Measurements from ENCODE around the gene PNMT. TPM values are rescaled to one million over a fixed set of nuclear protein-coding genes. Genes with fewer than 3 reads are reported as not detected.

Gene PNMT
- total and polyA plus RNA-seq, 2 of the 8 experiments (the other 6 are each of a cell fraction or from before 2014, with no cell fraction given) = 5.6 to 10.9 TPM

DNA sequence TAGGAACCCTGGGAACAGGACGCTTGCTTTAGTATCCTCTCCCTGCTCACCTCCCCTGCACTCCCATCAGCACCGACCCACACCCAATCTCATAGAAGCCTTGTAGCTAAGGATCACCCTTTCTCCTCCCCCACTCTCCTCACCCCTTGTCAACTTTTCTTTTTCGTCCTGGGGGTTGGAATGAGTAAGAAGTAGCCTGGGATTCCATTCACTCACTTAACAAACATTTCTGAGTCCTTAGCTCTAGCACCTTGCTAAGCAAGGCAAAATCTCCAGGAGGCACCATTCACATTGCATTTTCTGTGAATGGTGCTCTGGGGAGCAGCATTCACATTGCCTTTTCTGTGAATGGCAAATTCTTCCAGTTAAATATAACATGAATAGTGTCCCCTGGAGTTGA lies 20.7 kb downstream of the PNMT start:
- peak overlapping the region; percentile 71 for H4K91ac ChIP-seq (replicated peaks; ENCODE audit: insufficient read length, low read length)
- DNase-seq (ENCODE audit: low read depth in 1 of 2, low spot score in 2 of 2) (peak; percentile 52 to 73), FAIRE-seq (peak; percentile 65)
- ChIA-PET POLR2A (ENCODE audit: partially characterized antibody) (interaction anchor here (0.6 to 38.1 kb wide), 19 partner anchors 2 to 424 kb away, joined by 3 to 708 read pairs (median 5); partner anchors contain the start of genes ERBB2, MIEN1, PGAP3 and PNMT), CTCF (ENCODE audit: partially characterized antibody) (interaction anchor here (1.1 to 52.4 kb wide), 8 partner anchors 10 to 55 kb away, joined by 3 to 1885 read pairs (median 8); partner anchors contain the start of genes ERBB2, MIEN1, PNMT and PPP1R1B)
- H3K9me3 ChIP-seq (ENCODE audit: insufficient read depth in 2 of 2, low read depth in 1 of 2, low read length in 1 of 2) = no peaks in the 10 kb centered on the region
- H2BK15ac ChIP-seq (ENCODE audit: low read length) = no peak overlapping the region
- H3K56ac ChIP-seq (replicated peaks; ENCODE audit: insufficient read length, low read depth, low read length) = peak overlapping the region; percentile 94
- peak overlapping the region; percentile 99 for H3K18ac ChIP-seq (ENCODE audit: extremely low read depth, low read length)
- H3K79me1 ChIP-seq (ENCODE audit: low read depth, low read length) = 0 out of 2 replicates have a peak, but pooled peaks cover 2% of the 10 kb centered on the region
- peak overlapping the region; percentile 97 for H3K27ac ChIP-seq (ENCODE audit: low read depth, low read length)
- H2AFZ ChIP-seq (ENCODE audit: low read length) = no peak overlapping the region
- 0% methylated on average over 3 of the region's 3 CpGs; no CpG with 5 or more reads in 1 of the 2 experiments for WGBS, 2 experiments (ENCODE audit: extremely low coverage in 1 of 2, insufficient coverage in 1 of 2, insufficient read length in 1 of 2, insufficient replicate concordance in 2 of 2, low coverage in 1 of 2, low lambda C conversion rate in 2 of 2, missing lambda C conversion rate in 1 of 2)
- no peak overlapping the region for H3K23ac ChIP-seq (ENCODE audit: insufficient read length)
- peak overlapping the region; percentile 99 for H3K4ac ChIP-seq (replicated peaks; ENCODE audit: insufficient read length, low read depth, low read length)
- peak overlapping the region; percentile 93 to 98 for H3K4me2 ChIP-seq (ENCODE audit: insufficient read depth in 1 of 2, low read depth in 2 of 2, low read length in 2 of 2)
- H3K79me2 ChIP-seq (ENCODE audit: control insufficient read depth in 1 of 2, insufficient read depth in 2 of 2, low read length in 2 of 2) = peaks cover 0 to 4% of the 10 kb centered on the region in 2 experiments; a peak in 1 of 4 replicates
- H3K4me3 ChIP-seq (ENCODE audit: extremely low read depth in 1 of 4, insufficient read depth in 2 of 4, low read depth in 3 of 4, low read length in 4 of 4) = peak overlapping the region; percentile 75 to 84 (median 80); a peak in 7 of 8 replicates
- peaks cover 12% of the 10 kb centered on the region for H3K23me2 ChIP-seq (ENCODE audit: low read depth, low read length)
- H4K8ac ChIP-seq (ENCODE audit: extremely low read depth, insufficient read depth, low read length) = no peak overlapping the region
- H4K5ac ChIP-seq (ENCODE audit: insufficient read length, low read depth, low read length) = no peak overlapping the region
- H3K36me3 ChIP-seq (ENCODE audit: control insufficient read depth in 2 of 4, insufficient read depth in 4 of 4, low read length in 3 of 4) = peaks cover 0 to 3% (median 0%) of the 10 kb centered on the region in 4 experiments; a peak in 1 of 8 replicates
- no peaks in the 10 kb centered on the region for H3K27me3 ChIP-seq (replicated peaks in 1 of 4; ENCODE audit: control insufficient read depth in 3 of 4, extremely low read depth in 1 of 4, insufficient read depth in 3 of 4, low read length in 3 of 4)
- peak overlapping the region; percentile 90; the same call in 1 of the 2 replicates for H2BK12ac ChIP-seq (ENCODE audit: low read depth, low read length)
- H3K4me1 ChIP-seq (replicated peaks in 1 of 4; ENCODE audit: control insufficient read depth in 3 of 4, insufficient read depth in 4 of 4, low read length in 3 of 4) = peaks cover 0 to 13% (median 3%) of the 10 kb centered on the region in 4 experiments; a peak in 6 of 7 replicates
- H4K20me1 ChIP-seq (replicated peaks in 1 of 2; ENCODE audit: control insufficient read depth in 1 of 2, insufficient read depth in 2 of 2, low read length in 2 of 2) = no peaks in the 10 kb centered on the region
- H3K9ac ChIP-seq (replicated peaks in 1 of 4; ENCODE audit: extremely low read depth in 1 of 4, low read depth in 3 of 4, low read length in 3 of 4) = peak overlapping the region in 3 of 4 experiments; percentile 87 to 89 (median 87); a peak in 6 of 7 replicates
- peak overlapping the region; percentile 99 for H2BK120ac ChIP-seq (replicated peaks; ENCODE audit: low read depth, low read length)
- H2BK20ac ChIP-seq (ENCODE audit: low read length) = peak overlapping the region; percentile 24; the same call in 1 of the 2 replicates
- H2BK5ac ChIP-seq (ENCODE audit: low read depth, low read length) = peak overlapping the region; percentile 99
- no peak overlapping the region for H3K14ac ChIP-seq (ENCODE audit: insufficient read length)
- H2AK5ac ChIP-seq (ENCODE audit: low read depth, low read length) = peak overlapping the region; percentile 58
- TF ChIP-seq RAD21 (IDR thresholded peaks at IDR 0.05 in 1 of 2, conservative IDR thresholded peaks at IDR 0.05 in 1 of 2; ENCODE audit: low read depth in 2 of 2, low read length in 2 of 2) = peak in 1 of 2 experiments; percentile 39; a peak in 3 of 4 replicates
- TF ChIP-seq TAF7 (optimal IDR thresholded peaks at IDR 0.05; ENCODE audit: borderline replicate concordance, low read depth, low read length) = peak; percentile 23
- TF ChIP-seq SP1 (IDR thresholded peaks at IDR 0.05; ENCODE audit: low read depth, low read length) = peak; percentile 82
- TF ChIP-seq CHD2 (IDR thresholded peaks at IDR 0.05; ENCODE audit: low read length) = 0 out of 2 replicates have a peak, but pooled peaks have one; percentile 41
- TF ChIP-seq EZH2 (IDR thresholded peaks at IDR 0.05; ENCODE audit: low read depth, low read length, severe bottlenecking) = peak; percentile 32
- TF ChIP-seq NRF1 (IDR thresholded peaks at IDR 0.05; ENCODE audit: low read depth, low read length) = no peak
- 0 out of 4 replicates have a peak, but pooled peaks of 1 of the 2 experiments have one; percentile 70 for TF ChIP-seq SIN3A (conservative IDR thresholded peaks at IDR 0.05 in 1 of 2, IDR thresholded peaks at IDR 0.05 in 1 of 2; ENCODE audit: low read depth in 1 of 2, low read length in 2 of 2)
- no peak for TF ChIP-seq BACH1 (IDR thresholded peaks at IDR 0.05; ENCODE audit: low read length)
- no peak for TF ChIP-seq SAP30 (IDR thresholded peaks at IDR 0.05; ENCODE audit: insufficient read depth, insufficient replicate concordance, low read length)
